Measurements from ENCODE around the gene JAM3. TPM values are rescaled to one million over a fixed set of nuclear protein-coding genes. Genes with fewer than 3 reads are reported as not detected.
"Not testable (repeated sequence)": the region's sequence is repeated elsewhere in the genome, so short reads cannot be mapped to it uniquely, and the experiment has no call there.

JAM3 gene
- total RNA-seq, 3 donors from 2014 or later (not counting 1 experiment from before 2014, with no cell fraction given), result 2.1 to 3.8 (median 2.4) TPM

- intact Hi-C loops (cut with micrococcal nuclease), result no loop called here
- H3K27ac Mint-ChIP-seq, result no peak overlapping the region
- H3K36me3 Mint-ChIP-seq, result no peaks in the 10 kb centered on the region
- Histone ChIP-seq H3K9me3 (ENCODE audit: control insufficient read depth, insufficient read depth, low read length) (peaks cover 4% of the 10 kb centered on the region), H3K27ac (ENCODE audit: low read length) (no peak overlapping the region), H3K4me1 (ENCODE audit: control insufficient read depth, insufficient read depth, low read length) (no peaks in the 10 kb centered on the region), H3K4me3 (ENCODE audit: low read length) (no peak overlapping the region), H3K36me3 (ENCODE audit: control insufficient read depth, insufficient read depth, low read length) (no peaks in the 10 kb centered on the region), H3K27me3 (ENCODE audit: control insufficient read depth, insufficient read depth, low read length) (no peaks in the 10 kb centered on the region)
- no peak overlapping the region for H3K4me3 Mint-ChIP-seq
- H3K27me3 Mint-ChIP-seq (ENCODE audit: low read depth in 2 of 2), result peaks cover under 1 to 19% of the 10 kb centered on the region in 2 donors
- no peak for TF ChIP-seq CTCF (IDR thresholded peaks at IDR 0.05)
- 91% methylated on average over 1 of the region's 2 CpGs for WGBS (ENCODE audit: insufficient coverage)
- no peaks in the 10 kb centered on the region for H3K4me1 Mint-ChIP-seq
- DNase-seq (no peak), ATAC-seq (no peak)
- H3K9me3 Mint-ChIP-seq, result no peaks in the 10 kb centered on the region
These were observed 17.5 kb downstream of the JAM3 start for GRCh38 chr11:134086376-134086775.

GRCh38 chr11:134092006-134092405 lies 23.1 kb downstream of the JAM3 start:
- DNase-seq; H3K4me3 Mint-ChIP-seq; H3K27ac ChIP-seq (ENCODE audit: low read length); intact Hi-C loops (cut with micrococcal nuclease); H3K4me1 ChIP-seq (ENCODE audit: control insufficient read depth, insufficient read depth, low read length); H3K36me3 Mint-ChIP-seq; H3K27ac Mint-ChIP-seq; H3K9me3 ChIP-seq (ENCODE audit: control insufficient read depth, insufficient read depth, low read length); H3K27me3 ChIP-seq (ENCODE audit: control insufficient read depth, insufficient read depth, low read length); H3K36me3 ChIP-seq (ENCODE audit: control insufficient read depth, insufficient read depth, low read length); ATAC-seq; H3K27me3 Mint-ChIP-seq (ENCODE audit: low read depth in 2 of 2); H3K9me3 Mint-ChIP-seq; H3K4me3 ChIP-seq (ENCODE audit: low read length): not testable (repeated sequence)
- WGBS (ENCODE audit: insufficient coverage), result 76% methylated on average over 7 of the region's 9 CpGs
- peaks cover 0 to 11% of the 10 kb centered on the region in 2 donors for H3K4me1 Mint-ChIP-seq

- intact Hi-C loops (cut with micrococcal nuclease), result no loop called here
These were observed 28.3 kb downstream of the JAM3 start for GRCh38 chr11:134097166-134097565.

GRCh38 chr11:134098566-134099184 lies 29.8 kb downstream of the JAM3 start:
- peaks cover 0 to 14% of the 10 kb centered on the region in 2 donors for H3K27me3 Mint-ChIP-seq (ENCODE audit: low read depth in 2 of 2)
- peaks cover 0 to 2% of the 10 kb centered on the region in 2 donors for H3K9me3 Mint-ChIP-seq
- Histone ChIP-seq H3K36me3 (ENCODE audit: control insufficient read depth, insufficient read depth, low read length) (no peaks in the 10 kb centered on the region), H3K27me3 (ENCODE audit: control insufficient read depth, insufficient read depth, low read length) (no peaks in the 10 kb centered on the region), H3K4me3 (ENCODE audit: low read length) (no peak overlapping the region), H3K27ac (ENCODE audit: low read length) (no peak overlapping the region), H3K9me3 (ENCODE audit: control insufficient read depth, insufficient read depth, low read length) (no peaks in the 10 kb centered on the region), H3K4me1 (ENCODE audit: control insufficient read depth, insufficient read depth, low read length) (no peaks in the 10 kb centered on the region)
- H3K36me3 Mint-ChIP-seq, result no peaks in the 10 kb centered on the region
- H3K4me3 Mint-ChIP-seq, result no peak overlapping the region
- peaks cover 0 to 4% of the 10 kb centered on the region in 2 donors for H3K4me1 Mint-ChIP-seq
- intact Hi-C loops (cut with micrococcal nuclease), result no loop called here
- peak in 1 of 2 donors; percentile 44 for DNase-seq
- 93% methylated on average over 2 of the region's 3 CpGs for WGBS (ENCODE audit: insufficient coverage)
- no peak overlapping the region for H3K27ac Mint-ChIP-seq
- no peak for ATAC-seq
- TF ChIP-seq CTCF (IDR thresholded peaks at IDR 0.05), result no peak

More at GRCh38 chr11:134097166-134097565, 28.3 kb downstream of the JAM3 start:
- Histone ChIP-seq H3K27ac (ENCODE audit: low read length) (no peak overlapping the region), H3K9me3 (ENCODE audit: control insufficient read depth, insufficient read depth, low read length) (no peaks in the 10 kb centered on the region), H3K27me3 (ENCODE audit: control insufficient read depth, insufficient read depth, low read length) (no peaks in the 10 kb centered on the region), H3K4me3 (ENCODE audit: low read length) (no peak overlapping the region), H3K4me1 (ENCODE audit: control insufficient read depth, insufficient read depth, low read length) (no peaks in the 10 kb centered on the region), H3K36me3 (ENCODE audit: control insufficient read depth, insufficient read depth, low read length) (no peaks in the 10 kb centered on the region)
- no peaks in the 10 kb centered on the region for H3K9me3 Mint-ChIP-seq
- no peak for ATAC-seq
- H3K27ac Mint-ChIP-seq, result no peak overlapping the region
- H3K4me3 Mint-ChIP-seq, result no peak overlapping the region
- WGBS (ENCODE audit: insufficient coverage), result 97% methylated on average over 3 of the region's 3 CpGs
- no peak for TF ChIP-seq CTCF (IDR thresholded peaks at IDR 0.05)
- H3K27me3 Mint-ChIP-seq (ENCODE audit: low read depth in 2 of 2), result peaks cover 4 to 7% of the 10 kb centered on the region in 2 donors
- peaks cover 0 to 11% of the 10 kb centered on the region in 2 donors for H3K4me1 Mint-ChIP-seq
- no peak for DNase-seq
- H3K36me3 Mint-ChIP-seq, result no peaks in the 10 kb centered on the region
